Measurements from ENCODE around the gene NFIC.

NFIC gene

DNA sequence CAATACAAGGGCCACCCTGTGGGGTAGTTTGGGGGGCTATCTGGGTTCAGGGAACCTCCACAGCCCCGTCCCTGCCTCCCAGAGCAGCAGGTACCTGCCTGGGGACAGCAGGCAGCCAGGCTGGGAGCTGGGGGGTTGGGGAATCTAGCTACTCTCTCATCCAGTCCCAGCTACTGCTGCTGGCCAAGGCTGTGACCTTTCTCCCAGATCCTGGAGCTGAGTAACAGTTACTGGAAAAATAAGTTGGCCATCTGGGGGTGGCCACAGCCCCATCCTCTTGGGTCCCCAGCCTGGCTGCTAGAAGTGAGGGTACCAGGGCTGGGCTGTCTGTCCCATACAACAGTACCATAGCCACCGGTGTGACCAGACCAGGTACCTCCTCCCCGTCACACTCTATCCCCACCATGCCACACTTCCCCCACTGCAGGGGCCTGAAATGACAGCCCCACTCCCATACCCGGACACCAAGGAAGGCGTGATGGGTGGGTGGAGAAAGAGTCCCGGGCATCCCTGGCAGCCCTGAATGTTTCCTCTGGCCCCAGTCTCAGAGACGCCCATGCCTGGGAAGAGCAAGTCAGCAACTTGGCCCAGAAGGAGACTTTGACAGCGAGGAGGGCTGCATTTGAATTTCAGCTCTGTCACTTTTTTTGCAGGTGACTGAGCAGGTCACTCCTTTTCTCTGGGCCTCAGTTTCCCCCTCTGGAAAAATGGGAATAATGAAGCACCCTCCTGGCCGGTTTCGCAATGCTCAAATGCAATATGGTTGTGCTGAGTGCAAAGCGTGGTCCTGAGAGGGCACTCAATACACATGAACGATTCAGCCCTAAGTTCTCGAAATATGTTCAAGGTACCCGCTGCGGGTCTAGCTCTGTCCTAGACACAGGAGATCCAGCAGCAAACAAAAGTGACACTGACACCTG lies 30.7 kb upstream of the NFIC start:
- TF ChIP-seq USF1 (IDR thresholded peaks at IDR 0.05) (no peak), CEBPB (IDR thresholded peaks at IDR 0.05) (peak; percentile 65)

DNA sequence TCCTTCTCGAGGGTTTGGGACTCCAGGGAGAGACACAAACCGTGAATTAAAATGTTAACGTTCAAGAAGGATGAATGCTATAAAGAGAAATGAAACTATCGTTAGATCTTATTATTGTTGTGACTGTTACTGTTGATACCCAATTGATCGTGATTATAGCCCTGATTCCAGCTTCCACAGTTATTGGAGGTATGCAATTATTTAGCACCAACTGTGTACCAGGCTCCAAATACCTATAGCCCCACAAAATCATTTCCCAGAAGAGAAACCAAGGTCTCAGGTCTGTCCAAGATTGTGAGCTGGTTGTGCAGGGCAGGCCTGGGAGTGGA lies 30.1 kb upstream of the NFIC start:
- no peak for TF ChIP-seq YY1 (IDR thresholded peaks at IDR 0.05; ENCODE audit: low read depth)
- no peak for TF ChIP-seq TAF1 (IDR thresholded peaks at IDR 0.05; ENCODE audit: low read depth)
- TF ChIP-seq CEBPB (IDR thresholded peaks at IDR 0.05): no peak
- TF ChIP-seq NFIC (IDR thresholded peaks at IDR 0.05): no peak
- TF ChIP-seq CREB1 (IDR thresholded peaks at IDR 0.05; ENCODE audit: low read depth): no peak
- TF ChIP-seq ZBTB7A (IDR thresholded peaks at IDR 0.05; ENCODE audit: low read depth): no peak
- TF ChIP-seq FOXM1 (IDR thresholded peaks at IDR 0.05; ENCODE audit: borderline replicate concordance, low read depth): no peak
- TF ChIP-seq, protein P1, sequence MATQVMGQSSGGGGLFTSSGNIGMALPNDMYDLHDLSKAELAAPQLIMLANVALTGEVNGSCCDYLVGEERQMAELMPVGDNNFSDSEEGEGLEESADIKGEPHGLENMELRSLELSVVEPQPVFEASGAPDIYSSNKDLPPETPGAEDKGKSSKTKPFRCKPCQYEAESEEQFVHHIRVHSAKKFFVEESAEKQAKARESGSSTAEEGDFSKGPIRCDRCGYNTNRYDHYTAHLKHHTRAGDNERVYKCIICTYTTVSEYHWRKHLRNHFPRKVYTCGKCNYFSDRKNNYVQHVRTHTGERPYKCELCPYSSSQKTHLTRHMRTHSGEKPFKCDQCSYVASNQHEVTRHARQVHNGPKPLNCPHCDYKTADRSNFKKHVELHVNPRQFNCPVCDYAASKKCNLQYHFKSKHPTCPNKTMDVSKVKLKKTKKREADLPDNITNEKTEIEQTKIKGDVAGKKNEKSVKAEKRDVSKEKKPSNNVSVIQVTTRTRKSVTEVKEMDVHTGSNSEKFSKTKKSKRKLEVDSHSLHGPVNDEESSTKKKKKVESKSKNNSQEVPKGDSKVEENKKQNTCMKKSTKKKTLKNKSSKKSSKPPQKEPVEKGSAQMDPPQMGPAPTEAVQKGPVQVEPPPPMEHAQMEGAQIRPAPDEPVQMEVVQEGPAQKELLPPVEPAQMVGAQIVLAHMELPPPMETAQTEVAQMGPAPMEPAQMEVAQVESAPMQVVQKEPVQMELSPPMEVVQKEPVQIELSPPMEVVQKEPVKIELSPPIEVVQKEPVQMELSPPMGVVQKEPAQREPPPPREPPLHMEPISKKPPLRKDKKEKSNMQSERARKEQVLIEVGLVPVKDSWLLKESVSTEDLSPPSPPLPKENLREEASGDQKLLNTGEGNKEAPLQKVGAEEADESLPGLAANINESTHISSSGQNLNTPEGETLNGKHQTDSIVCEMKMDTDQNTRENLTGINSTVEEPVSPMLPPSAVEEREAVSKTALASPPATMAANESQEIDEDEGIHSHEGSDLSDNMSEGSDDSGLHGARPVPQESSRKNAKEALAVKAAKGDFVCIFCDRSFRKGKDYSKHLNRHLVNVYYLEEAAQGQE (IDR thresholded peaks at IDR 0.05; ENCODE audit: low read depth): no peak

- TF ChIP-seq EP300 (IDR thresholded peaks at IDR 0.05; ENCODE audit: borderline replicate concordance) (peak; percentile 59; the same call in 1 of the 2 replicates), TCF12 (IDR thresholded peaks at IDR 0.05; ENCODE audit: low read depth) (peak; percentile 71), USF1 (IDR thresholded peaks at IDR 0.05) (no peak), CREB1 (IDR thresholded peaks at IDR 0.05; ENCODE audit: low read depth) (no peak), NFIC (IDR thresholded peaks at IDR 0.05) (peak; percentile 98), CEBPB (IDR thresholded peaks at IDR 0.05) (peak; percentile 38; the same call in 1 of the 2 replicates), TEAD4 (IDR thresholded peaks at IDR 0.05) (peak; percentile 30), EGR1 (IDR thresholded peaks at IDR 0.05) (peak; percentile 20), RAD21 (IDR thresholded peaks at IDR 0.05; ENCODE audit: low read depth) (no peak), YY1 (IDR thresholded peaks at IDR 0.05; ENCODE audit: low read depth) (no peak), ZBTB7A (IDR thresholded peaks at IDR 0.05; ENCODE audit: low read depth) (peak; percentile 80)
Observed at GRCh38 chr19:3336680-3337523, 29.5 kb upstream of the NFIC start.

DNA sequence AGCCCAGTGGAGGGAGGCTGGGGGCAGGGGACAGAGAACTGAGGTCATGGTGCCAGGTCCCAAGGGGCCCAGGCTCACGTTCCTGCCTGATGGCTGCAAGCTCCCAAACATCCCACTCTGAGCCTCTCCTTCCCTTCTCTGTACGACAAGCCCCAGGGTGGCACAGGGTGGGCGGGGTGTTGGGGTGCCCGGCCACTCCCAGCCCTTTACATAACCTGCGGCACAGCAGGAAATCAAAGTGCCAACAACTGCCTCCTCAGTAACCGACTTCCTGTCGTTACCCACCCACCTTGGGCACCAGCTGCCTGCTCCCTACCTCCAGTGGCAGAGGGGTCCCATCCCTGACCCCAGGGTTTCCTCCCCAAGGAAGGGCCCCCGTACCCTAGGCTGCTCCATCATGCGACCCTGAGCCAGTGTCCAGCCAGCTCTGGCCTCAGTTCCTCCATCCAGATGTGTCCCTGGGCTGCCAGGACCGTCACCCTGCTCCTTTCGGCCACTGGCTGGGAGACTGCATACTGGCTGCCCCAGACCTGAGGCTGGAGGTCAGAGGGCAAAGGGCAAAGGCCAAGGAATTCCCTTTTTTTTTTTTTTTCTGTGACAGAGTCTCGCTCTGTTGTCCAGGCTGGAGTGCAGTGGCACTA lies 27.7 kb upstream of the NFIC start:
- TF ChIP-seq USF1 (IDR thresholded peaks at IDR 0.05): no peak

DNA sequence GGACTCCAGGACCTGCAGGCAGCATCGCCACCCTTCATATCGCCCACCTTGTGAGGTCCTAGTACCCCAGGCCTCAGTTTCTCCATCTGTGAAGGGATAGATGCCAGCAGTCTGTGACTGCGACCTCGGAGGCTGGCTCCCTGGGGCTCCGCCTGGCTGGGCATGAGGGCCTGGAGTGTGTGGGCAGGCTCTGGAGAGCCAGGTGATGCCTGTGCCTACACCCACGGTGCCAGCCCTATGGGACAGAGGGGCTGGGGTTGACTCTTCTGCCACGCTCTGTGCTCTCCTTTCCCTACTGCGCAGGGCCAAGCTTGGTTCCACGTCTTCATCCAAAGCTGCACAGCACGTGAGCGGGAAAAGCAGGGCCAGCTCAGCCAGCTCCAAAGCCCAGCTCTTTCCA lies 26.0 kb upstream of the NFIC start:
- no peak for TF ChIP-seq TAF1 (IDR thresholded peaks at IDR 0.05; ENCODE audit: low read depth)

- TF ChIP-seq FOXM1 (IDR thresholded peaks at IDR 0.05; ENCODE audit: borderline replicate concordance, low read depth): no peak
- TF ChIP-seq TAF1 (IDR thresholded peaks at IDR 0.05; ENCODE audit: low read depth): no peak
- no peak for TF ChIP-seq TEAD4 (IDR thresholded peaks at IDR 0.05)
- TF ChIP-seq TCF12 (IDR thresholded peaks at IDR 0.05; ENCODE audit: low read depth): no peak
- no peak for TF ChIP-seq ZBTB7A (IDR thresholded peaks at IDR 0.05; ENCODE audit: low read depth)
- TF ChIP-seq EP300 (IDR thresholded peaks at IDR 0.05; ENCODE audit: borderline replicate concordance): no peak
- no peak for TF ChIP-seq USF1 (IDR thresholded peaks at IDR 0.05)
- TF ChIP-seq CEBPB (IDR thresholded peaks at IDR 0.05): no peak
- TF ChIP-seq MAX (IDR thresholded peaks at IDR 0.05): no peak
- no peak for TF ChIP-seq CREB1 (IDR thresholded peaks at IDR 0.05; ENCODE audit: low read depth)
- TF ChIP-seq RAD21 (IDR thresholded peaks at IDR 0.05; ENCODE audit: low read depth): no peak
- no peak for TF ChIP-seq EGR1 (IDR thresholded peaks at IDR 0.05)
Observed at GRCh38 chr19:3342246-3342645, 24.1 kb upstream of the NFIC start.

Data from Ishikawa (cell line).